Smooth muscle cell (in vitro differentiated cells): Measurements from ENCODE around the gene MARK4. TPM values are rescaled to one million over a fixed set of nuclear protein-coding genes. Genes with fewer than 3 reads are reported as not detected.

ENCODE experiments used
- DNase-seq: peaks from one replicate; lab custom pipeline; 2025; ENCODE audit not compliant: unreplicated experiment; lab: John Stamatoyannopoulos, UW
- H2AFZ ChIP-seq: fragments of 200-600 bp; sonication (generic); 2 replicates; pipeline ENCODE4 v1.6.0; 2016; ENCODE audit warnings: antibody characterized with exemption, low read depth, mild to moderate bottlenecking
- H3F3A ChIP-seq: fragments of 200-600 bp; sonication (generic); 2 replicates; pipeline ENCODE4 v1.6.0; 2017; ENCODE audit warnings: antibody characterized with exemption, low read depth
- H3K27ac ChIP-seq: fragments of 200-600 bp; sonication (generic); 2 replicates; pipeline ENCODE4 v1.5.1; 2016; ENCODE audit warnings: low read depth, mild to moderate bottlenecking
- H3K27me3 ChIP-seq: fragments of 200-600 bp; sonication (generic); 2 replicates; pipeline ENCODE4 v1.6.1; 2016; ENCODE audit warnings: low read depth, mild to moderate bottlenecking
- H3K36me3 ChIP-seq: fragments of 200-600 bp; sonication (generic); 2 replicates; pipeline ENCODE4 v1.5.1; 2016; ENCODE audit warnings: low read depth
- H3K4me1 ChIP-seq: fragments of 200-600 bp; sonication (generic); 2 replicates; pipeline ENCODE4 v1.5.1; 2016; ENCODE audit warnings: low read depth
- H3K4me2 ChIP-seq: fragments of 200-600 bp; sonication (generic); 2 replicates; pipeline ENCODE4 v1.6.0; 2016; ENCODE audit warnings: mild to moderate bottlenecking
- H3K4me3 ChIP-seq: fragments of 200-600 bp; sonication (generic); 2 replicates; pipeline ENCODE4 v1.5.1; 2016; ENCODE audit warnings: mild to moderate bottlenecking
- H3K79me2 ChIP-seq: fragments of 200-600 bp; sonication (generic); 2 replicates; pipeline ENCODE4 v1.6.0; 2016; ENCODE audit warnings: low read depth, mild to moderate bottlenecking
- H3K9ac ChIP-seq: fragments of 200-600 bp; sonication (generic); 2 replicates; pipeline ENCODE4 v1.6.0; 2016; ENCODE audit warnings: low read depth
- H3K9me3 ChIP-seq: fragments of 200-600 bp; sonication (generic); replicated peaks from 2 replicates; pipeline ENCODE4 v1.5.1; 2016; ENCODE audit warnings: low read depth
- H4K20me1 ChIP-seq: fragments of 200-600 bp; sonication (generic); 2 replicates; pipeline ENCODE4 v1.6.0; 2016; ENCODE audit warnings: low read depth
- WGBS: methylation state at CpG from one replicate; pipeline ENCODE4 v1.1.7; 2016; ENCODE audit warnings: low lambda C conversion rate; 5-methylcytosine and 5-hydroxymethylcytosine counted together
- polyA plus RNA-seq: library from polyadenylated mRNA; unstranded; fragments of >200 nt; fragmentation: Nextera tagmentation; extraction: Ambion mirVana; gene quantifications from 2 replicates; pipeline ENCODE4 v1.2.1, GENCODE V29; 2016
- total RNA-seq: library from RNA; depleted of rRNA; stranded (reverse); fragments of >200 nt; gene quantifications from 2 replicates; pipeline ENCODE4 v1.2.3, GENCODE V29; 2014
- TF ChIP-seq, protein P1 (sequence below): fragments of 200-600 bp; sonication (generic); IDR thresholded peaks from 2 replicates; pipeline ENCODE4 v1.5.1; 2017; ENCODE audit warnings: borderline replicate concordance, mild to moderate bottlenecking, antibody characterized with exemption; ENCODE audit not compliant: insufficient read depth, poor library complexity, severe bottlenecking

MARK4 gene
- total and polyA plus RNA-seq, 2 experiments from 2014 or later: 15.6 to 23.0 TPM

DNA sequence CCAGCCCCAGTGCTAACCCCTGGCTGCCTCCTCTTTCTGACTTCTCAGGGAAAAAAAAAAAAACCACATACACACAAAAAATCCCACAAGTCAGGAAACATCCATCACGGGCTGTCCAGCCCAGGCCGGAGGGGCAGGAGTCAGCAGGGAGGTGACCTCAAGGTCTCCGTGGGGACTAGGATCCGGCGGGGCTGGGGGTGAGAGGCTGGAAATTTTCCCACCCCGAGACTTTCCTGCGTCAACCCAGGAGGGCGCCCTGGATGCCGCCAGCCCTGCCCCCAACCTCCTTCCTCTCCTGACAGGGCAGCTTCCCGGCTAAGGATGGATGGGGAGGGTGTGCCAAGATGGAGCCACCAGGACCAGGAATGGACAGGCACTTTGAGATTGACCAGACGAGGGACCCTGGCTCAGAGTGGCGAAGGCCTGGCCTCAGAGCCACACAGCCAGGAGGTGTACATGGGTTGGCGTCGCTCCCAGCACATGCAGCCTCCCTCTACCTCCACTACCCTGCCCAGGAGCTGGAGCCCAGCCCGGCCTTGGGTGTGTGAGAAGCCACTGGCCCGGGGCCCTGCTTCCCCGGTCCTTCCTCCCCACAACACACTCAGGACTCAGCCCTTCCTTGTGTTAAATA lies 39.2 kb upstream of the MARK4 start:
- Histone ChIP-seq H3K79me2 (no peaks in the 10 kb centered on the region), H3F3A (no peaks in the 10 kb centered on the region), H2AFZ (no peak overlapping the region), H3K9me3 (no peaks in the 10 kb centered on the region), H4K20me1 (no peaks in the 10 kb centered on the region), H3K27me3 (peaks cover 10% of the 10 kb centered on the region), H3K9ac (no peak overlapping the region), H3K4me3 (no peak overlapping the region), H3K4me2 (no peak overlapping the region), H3K27ac (no peak overlapping the region), H3K36me3 (no peaks in the 10 kb centered on the region), H3K4me1 (no peaks in the 10 kb centered on the region)
- TF ChIP-seq, protein P1, sequence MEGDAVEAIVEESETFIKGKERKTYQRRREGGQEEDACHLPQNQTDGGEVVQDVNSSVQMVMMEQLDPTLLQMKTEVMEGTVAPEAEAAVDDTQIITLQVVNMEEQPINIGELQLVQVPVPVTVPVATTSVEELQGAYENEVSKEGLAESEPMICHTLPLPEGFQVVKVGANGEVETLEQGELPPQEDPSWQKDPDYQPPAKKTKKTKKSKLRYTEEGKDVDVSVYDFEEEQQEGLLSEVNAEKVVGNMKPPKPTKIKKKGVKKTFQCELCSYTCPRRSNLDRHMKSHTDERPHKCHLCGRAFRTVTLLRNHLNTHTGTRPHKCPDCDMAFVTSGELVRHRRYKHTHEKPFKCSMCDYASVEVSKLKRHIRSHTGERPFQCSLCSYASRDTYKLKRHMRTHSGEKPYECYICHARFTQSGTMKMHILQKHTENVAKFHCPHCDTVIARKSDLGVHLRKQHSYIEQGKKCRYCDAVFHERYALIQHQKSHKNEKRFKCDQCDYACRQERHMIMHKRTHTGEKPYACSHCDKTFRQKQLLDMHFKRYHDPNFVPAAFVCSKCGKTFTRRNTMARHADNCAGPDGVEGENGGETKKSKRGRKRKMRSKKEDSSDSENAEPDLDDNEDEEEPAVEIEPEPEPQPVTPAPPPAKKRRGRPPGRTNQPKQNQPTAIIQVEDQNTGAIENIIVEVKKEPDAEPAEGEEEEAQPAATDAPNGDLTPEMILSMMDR: no peak
- WGBS: 80% methylated on average over 17 of the region's 17 CpGs
- no peak for DNase-seq

DNA sequence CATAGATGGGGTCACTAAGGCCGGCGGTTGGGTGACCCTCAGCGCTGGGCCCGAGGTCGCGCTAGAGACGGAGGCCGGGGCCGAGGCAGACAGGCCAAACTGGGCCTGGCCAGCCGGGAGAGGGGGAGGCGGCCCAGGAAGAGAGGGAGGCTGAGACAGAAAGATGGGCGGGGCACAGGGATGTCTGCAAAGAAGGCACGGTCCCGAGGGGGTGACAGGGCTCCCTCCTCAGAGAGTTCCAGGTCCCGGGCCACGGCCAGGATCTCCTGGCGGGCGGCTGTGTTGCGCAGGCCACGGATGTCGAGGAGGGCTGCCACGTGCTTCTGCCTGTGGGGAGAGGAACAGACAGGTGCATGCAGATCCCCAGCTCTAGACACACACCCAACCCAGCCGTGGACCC lies 38.0 kb upstream of the MARK4 start:
- Histone ChIP-seq H3K79me2 (no peaks in the 10 kb centered on the region), H3K9me3 (no peaks in the 10 kb centered on the region), H3K4me1 (no peaks in the 10 kb centered on the region), H3K27ac (no peak overlapping the region), H3K36me3 (no peaks in the 10 kb centered on the region), H2AFZ (no peak overlapping the region), H3F3A (no peaks in the 10 kb centered on the region), H3K9ac (no peak overlapping the region), H3K4me2 (no peak overlapping the region), H3K4me3 (no peak overlapping the region), H3K27me3 (peaks cover 21% of the 10 kb centered on the region), H4K20me1 (no peaks in the 10 kb centered on the region)
- no peak for DNase-seq
- WGBS: 90% methylated on average over 17 of the region's 23 CpGs
- TF ChIP-seq, protein P1: no peak

DNA sequence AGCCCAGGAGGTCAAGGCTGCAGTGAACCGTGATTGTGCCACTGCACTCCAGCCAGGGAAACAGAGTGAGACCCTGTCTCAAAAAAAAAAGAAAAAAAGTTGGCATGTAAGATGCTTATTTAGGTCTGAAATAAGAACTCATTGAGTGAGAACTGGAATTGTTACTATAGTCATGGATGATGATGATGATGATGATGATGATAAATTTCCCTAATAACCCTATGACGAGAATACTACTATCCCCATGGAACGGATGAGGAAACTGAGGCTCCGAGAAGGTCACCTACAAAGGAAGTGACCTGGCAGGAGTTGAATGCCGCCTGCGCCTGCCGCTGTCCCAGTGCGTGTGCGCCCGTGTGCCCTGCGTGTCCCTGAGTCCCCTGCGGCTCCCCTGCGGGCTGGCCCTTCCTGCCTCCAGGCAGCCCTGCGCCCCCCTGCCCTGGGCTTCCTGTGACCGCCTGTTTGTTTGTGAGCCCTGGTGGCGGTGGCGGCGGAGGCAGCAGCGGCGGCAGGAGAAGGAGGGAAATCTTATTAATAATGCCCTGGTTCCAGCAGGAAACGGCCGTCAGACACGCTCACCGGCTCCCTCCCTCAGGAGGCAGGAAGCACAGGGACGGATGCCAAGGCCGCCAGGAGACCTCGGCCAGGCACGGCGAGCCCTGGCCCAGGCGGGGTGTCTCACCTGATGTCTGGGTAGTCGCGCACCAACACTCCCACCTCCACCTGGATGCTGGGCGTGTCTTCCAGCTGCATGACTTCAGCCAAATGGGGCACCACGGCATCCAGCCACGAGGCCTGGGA lies 35.5 kb upstream of the MARK4 start:
- H3K27ac ChIP-seq: no peak overlapping the region
- H3K36me3 ChIP-seq: no peaks in the 10 kb centered on the region
- peaks cover 28% of the 10 kb centered on the region for H3K27me3 ChIP-seq
- no peaks in the 10 kb centered on the region for H3K4me1 ChIP-seq
- TF ChIP-seq, protein P1: no peak
- H3K4me2 ChIP-seq: no peak overlapping the region
- H3K9me3 ChIP-seq: no peaks in the 10 kb centered on the region
- no peaks in the 10 kb centered on the region for H3F3A ChIP-seq
- DNase-seq: no peak
- 55% methylated on average over 30 of the region's 35 CpGs for WGBS
- no peak overlapping the region for H3K9ac ChIP-seq
- no peaks in the 10 kb centered on the region for H4K20me1 ChIP-seq
- no peaks in the 10 kb centered on the region for H3K79me2 ChIP-seq
- no peak overlapping the region for H2AFZ ChIP-seq
- no peak overlapping the region for H3K4me3 ChIP-seq
